Measurements from ENCODE around the gene PDGFRB.
A peak's percentile ranks its signal among the peaks of the same experiment; 100 is the strongest.

The PDGFRB gene

DNA sequence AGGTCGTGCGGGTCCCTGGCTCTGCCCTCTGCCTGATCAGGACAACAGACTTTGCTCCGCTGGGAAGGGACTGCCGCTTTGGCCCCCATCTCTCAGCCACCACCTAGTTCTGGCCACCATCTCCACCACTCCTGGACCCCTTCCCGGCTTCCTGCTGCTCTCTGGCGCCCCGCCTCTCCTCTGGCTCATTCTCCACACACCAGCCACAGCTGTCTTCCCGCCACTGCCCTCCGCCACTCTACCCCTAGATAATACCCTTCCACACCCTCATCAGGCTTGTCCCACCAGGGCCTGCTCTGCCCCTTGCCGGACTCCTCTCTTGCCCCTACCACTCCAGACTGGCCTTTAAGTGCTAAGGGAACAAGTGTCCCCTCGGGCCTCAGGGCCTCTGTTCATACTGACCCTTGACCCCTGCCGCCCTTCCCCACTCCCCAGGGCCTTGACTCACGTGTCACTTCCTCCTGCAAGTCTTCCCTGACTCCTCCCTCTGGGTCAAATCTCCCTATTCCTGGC is 8.0 kb upstream of the PDGFRB start:
- no peaks in the 10 kb centered on the region for H3K27me3 ChIP-seq (ENCODE audit: low read depth, low read length)
- no peak for TF ChIP-seq EZH2phosphoT487 (IDR thresholded peaks at IDR 0.05; ENCODE audit: low read depth)
- TF ChIP-seq, protein P1, sequence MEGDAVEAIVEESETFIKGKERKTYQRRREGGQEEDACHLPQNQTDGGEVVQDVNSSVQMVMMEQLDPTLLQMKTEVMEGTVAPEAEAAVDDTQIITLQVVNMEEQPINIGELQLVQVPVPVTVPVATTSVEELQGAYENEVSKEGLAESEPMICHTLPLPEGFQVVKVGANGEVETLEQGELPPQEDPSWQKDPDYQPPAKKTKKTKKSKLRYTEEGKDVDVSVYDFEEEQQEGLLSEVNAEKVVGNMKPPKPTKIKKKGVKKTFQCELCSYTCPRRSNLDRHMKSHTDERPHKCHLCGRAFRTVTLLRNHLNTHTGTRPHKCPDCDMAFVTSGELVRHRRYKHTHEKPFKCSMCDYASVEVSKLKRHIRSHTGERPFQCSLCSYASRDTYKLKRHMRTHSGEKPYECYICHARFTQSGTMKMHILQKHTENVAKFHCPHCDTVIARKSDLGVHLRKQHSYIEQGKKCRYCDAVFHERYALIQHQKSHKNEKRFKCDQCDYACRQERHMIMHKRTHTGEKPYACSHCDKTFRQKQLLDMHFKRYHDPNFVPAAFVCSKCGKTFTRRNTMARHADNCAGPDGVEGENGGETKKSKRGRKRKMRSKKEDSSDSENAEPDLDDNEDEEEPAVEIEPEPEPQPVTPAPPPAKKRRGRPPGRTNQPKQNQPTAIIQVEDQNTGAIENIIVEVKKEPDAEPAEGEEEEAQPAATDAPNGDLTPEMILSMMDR (IDR thresholded peaks at IDR 0.05; ENCODE audit: low read depth, low read length), result no peak
- peaks cover 31% of the 10 kb centered on the region for H3K4me1 ChIP-seq (ENCODE audit: low read length)
- no peaks in the 10 kb centered on the region for H3K36me3 ChIP-seq (replicated peaks; ENCODE audit: low read depth, low read length)
- no peaks in the 10 kb centered on the region for H4K20me1 ChIP-seq (ENCODE audit: insufficient read depth, low read length)
- no peak overlapping the region for H3K27ac ChIP-seq (ENCODE audit: low read length)
- no peaks in the 10 kb centered on the region for H3K9me3 ChIP-seq (ENCODE audit: insufficient read depth, low read length)
- no peak overlapping the region for H3K4me3 ChIP-seq (ENCODE audit: low read length)
- H3K9ac ChIP-seq (ENCODE audit: low read length), result no peak overlapping the region
- H3K79me2 ChIP-seq (ENCODE audit: low read length), result no peaks in the 10 kb centered on the region
- peak overlapping the region; percentile 52; the same call in 1 of the 2 replicates for H3K4me2 ChIP-seq (ENCODE audit: low read length)
- 0 out of 2 replicates have a peak overlapping the region, but pooled peaks have one; percentile 11 for H2AFZ ChIP-seq (ENCODE audit: low read depth, low read length)

GRCh38 chr5:150163035-150163434 is 7.4 kb upstream of the PDGFRB start:
- no peak for TF ChIP-seq EZH2phosphoT487 (IDR thresholded peaks at IDR 0.05; ENCODE audit: low read depth)
- TF ChIP-seq, protein P1 (IDR thresholded peaks at IDR 0.05; ENCODE audit: low read depth, low read length), result no peak
- H3K4me1 ChIP-seq (ENCODE audit: low read length), result peaks cover 31% of the 10 kb centered on the region
- no peak overlapping the region for H3K27ac ChIP-seq (ENCODE audit: low read length)
- H3K4me3 ChIP-seq (ENCODE audit: low read length), result no peak overlapping the region
- H3K9me3 ChIP-seq (ENCODE audit: insufficient read depth, low read length), result no peaks in the 10 kb centered on the region
- no peaks in the 10 kb centered on the region for H4K20me1 ChIP-seq (ENCODE audit: insufficient read depth, low read length)
- H2AFZ ChIP-seq (ENCODE audit: low read depth, low read length), result no peak overlapping the region
- H3K36me3 ChIP-seq (replicated peaks; ENCODE audit: low read depth, low read length), result no peaks in the 10 kb centered on the region
- H3K27me3 ChIP-seq (ENCODE audit: low read depth, low read length), result no peaks in the 10 kb centered on the region
- H3K4me2 ChIP-seq (ENCODE audit: low read length), result peak overlapping the region; percentile 52; the same call in 1 of the 2 replicates
- H3K79me2 ChIP-seq (ENCODE audit: low read length), result no peaks in the 10 kb centered on the region
- H3K9ac ChIP-seq (ENCODE audit: low read length), result no peak overlapping the region

GRCh38 chr5:150162142-150162513 is 6.5 kb upstream of the PDGFRB start:
- Histone ChIP-seq H3K4me3 (ENCODE audit: low read length) (no peak overlapping the region), H3K4me2 (ENCODE audit: low read length) (peak overlapping the region; percentile 52), H3K9ac (ENCODE audit: low read length) (no peak overlapping the region), H3K79me2 (ENCODE audit: low read length) (no peaks in the 10 kb centered on the region), H3K4me1 (ENCODE audit: low read length) (peaks cover 31% of the 10 kb centered on the region), H3K27ac (ENCODE audit: low read length) (peak overlapping the region; percentile 39), H4K20me1 (ENCODE audit: insufficient read depth, low read length) (no peaks in the 10 kb centered on the region), H3K36me3 (replicated peaks; ENCODE audit: low read depth, low read length) (no peaks in the 10 kb centered on the region), H3K27me3 (ENCODE audit: low read depth, low read length) (no peaks in the 10 kb centered on the region), H2AFZ (ENCODE audit: low read depth, low read length) (no peak overlapping the region), H3K9me3 (ENCODE audit: insufficient read depth, low read length) (no peaks in the 10 kb centered on the region)
- TF ChIP-seq, protein P1 (IDR thresholded peaks at IDR 0.05; ENCODE audit: low read depth, low read length), result no peak
- TF ChIP-seq EZH2phosphoT487 (IDR thresholded peaks at IDR 0.05; ENCODE audit: low read depth), result no peak

DNA sequence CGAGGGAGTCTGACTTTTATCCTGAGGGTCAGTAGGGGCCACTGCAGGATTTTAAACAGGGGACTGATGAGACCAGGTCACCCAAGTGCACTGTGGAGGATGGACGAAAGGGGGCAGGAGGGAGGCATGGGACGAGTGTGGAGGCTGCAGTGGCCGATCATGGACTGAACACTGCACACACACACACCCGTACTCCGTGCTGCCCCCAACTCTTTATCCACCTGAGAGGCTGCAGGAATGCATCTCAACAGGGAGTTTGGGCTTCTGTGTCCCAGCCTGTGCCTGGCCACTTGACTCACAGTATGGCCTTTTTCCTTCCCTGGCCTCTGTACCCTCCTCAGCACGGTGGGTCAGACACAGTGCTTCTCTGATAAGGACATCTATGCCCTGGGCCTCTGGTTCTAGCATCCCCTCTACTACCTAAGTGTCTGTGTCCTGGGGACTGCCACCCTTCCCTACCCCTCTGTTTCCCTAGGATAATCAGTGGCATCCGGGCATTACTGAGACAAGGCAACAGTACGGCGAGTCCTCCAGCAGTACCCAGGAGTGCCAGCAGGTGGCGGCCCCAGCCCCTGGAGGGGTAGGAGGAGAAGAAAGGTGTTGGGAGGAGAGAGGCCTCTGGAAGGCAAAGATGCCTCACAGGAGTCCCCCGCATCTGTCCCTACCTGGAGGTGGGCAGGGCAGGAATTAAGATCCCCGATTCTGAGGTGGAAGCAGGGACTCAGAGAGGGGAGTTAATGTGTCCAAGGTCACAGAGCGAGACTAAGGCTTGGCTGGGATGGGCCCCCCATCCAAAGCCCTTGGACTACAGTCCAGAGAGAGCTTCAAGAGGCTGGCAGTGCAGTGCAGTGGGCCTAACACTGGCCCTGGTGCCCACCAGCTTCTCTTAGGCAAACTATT is 5.8 kb upstream of the PDGFRB start:
- H2AFZ ChIP-seq (ENCODE audit: low read depth, low read length), result peak overlapping the region; percentile 91
- H3K4me2 ChIP-seq (ENCODE audit: low read length), result peak overlapping the region; percentile 77
- TF ChIP-seq, protein P1 (IDR thresholded peaks at IDR 0.05; ENCODE audit: low read depth, low read length), result peak; percentile 68
- no peak for TF ChIP-seq EZH2phosphoT487 (IDR thresholded peaks at IDR 0.05; ENCODE audit: low read depth)
- H3K36me3 ChIP-seq (replicated peaks; ENCODE audit: low read depth, low read length), result no peaks in the 10 kb centered on the region
- peak overlapping the region; percentile 39 for H3K27ac ChIP-seq (ENCODE audit: low read length)
- no peaks in the 10 kb centered on the region for H4K20me1 ChIP-seq (ENCODE audit: insufficient read depth, low read length)
- peak overlapping the region; percentile 70 for H3K4me3 ChIP-seq (ENCODE audit: low read length)
- H3K79me2 ChIP-seq (ENCODE audit: low read length), result no peaks in the 10 kb centered on the region
- peak overlapping the region; percentile 33; the same call in 1 of the 2 replicates for H3K9ac ChIP-seq (ENCODE audit: low read length)
- H3K9me3 ChIP-seq (ENCODE audit: insufficient read depth, low read length), result no peaks in the 10 kb centered on the region
- H3K27me3 ChIP-seq (ENCODE audit: low read depth, low read length), result no peaks in the 10 kb centered on the region
- peaks cover 31% of the 10 kb centered on the region for H3K4me1 ChIP-seq (ENCODE audit: low read length)
